Glomerular endothelial cell (primary cell): ENCODE data around the gene DLG5. TPM values are rescaled to one million over a fixed set of nuclear protein-coding genes. Genes with fewer than 3 reads are reported as not detected.

Experiments
- DNase-seq: peaks from one replicate; pipeline ENCODE4 v3.0.0-alpha.2; 2011; ENCODE audit warnings: low read depth, low spot score; ENCODE audit errors: extremely low read depth
- total RNA-seq: library from RNA; depleted of rRNA; stranded (reverse); fragments of >200 nt; gene quantifications from 2 replicates; pipeline ENCODE4 v1.2.3, GENCODE V29; 2015

Gene DLG5
- total RNA-seq, 1 donor from 2014 or later: 13.1 TPM

- no peak for DNase-seq
Measured at GRCh38 chr10:77896058-77896457, 30.5 kb downstream of the DLG5 start.

DNA sequence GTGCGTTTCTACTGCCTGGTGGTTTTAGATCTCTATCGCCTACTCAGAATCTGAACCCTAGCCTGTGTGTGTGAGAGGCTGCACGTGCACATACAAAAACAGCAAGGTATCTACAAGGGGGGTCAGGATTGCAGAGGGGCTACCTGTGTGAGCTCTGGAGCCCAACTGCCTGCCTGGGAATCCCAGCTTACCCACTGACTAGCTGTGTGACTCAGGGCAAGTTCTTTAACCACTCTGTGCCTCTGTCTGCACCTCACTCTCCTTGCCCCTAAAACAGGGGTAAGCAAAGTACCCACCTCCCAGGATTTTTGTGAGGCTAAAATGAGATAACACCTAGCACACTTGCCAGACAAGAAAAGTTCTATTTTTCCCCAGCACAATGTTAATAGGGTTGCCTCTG, 32.5 kb downstream of the DLG5 start:
- DNase-seq: no peak

DNA sequence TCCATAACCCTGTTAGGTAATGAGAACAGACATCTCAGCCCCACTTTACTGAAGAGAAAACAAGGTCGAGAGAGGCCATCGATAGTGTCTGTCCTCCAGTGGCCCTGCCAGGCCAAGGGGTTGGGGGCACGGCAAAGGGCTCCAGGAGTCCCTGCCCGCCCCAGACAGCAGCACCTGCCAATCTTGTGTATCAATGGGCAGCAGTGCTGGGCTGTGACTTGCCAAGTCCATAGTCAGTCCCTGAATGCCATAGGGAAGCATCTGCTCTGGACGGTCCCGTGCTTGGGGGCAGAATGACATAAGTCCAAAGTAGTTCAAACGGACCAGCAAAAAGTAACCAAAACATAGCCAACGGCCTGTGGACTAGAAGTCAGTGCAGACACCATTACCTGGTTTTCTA, 33.2 kb downstream of the DLG5 start:
- DNase-seq: no peak

DNA sequence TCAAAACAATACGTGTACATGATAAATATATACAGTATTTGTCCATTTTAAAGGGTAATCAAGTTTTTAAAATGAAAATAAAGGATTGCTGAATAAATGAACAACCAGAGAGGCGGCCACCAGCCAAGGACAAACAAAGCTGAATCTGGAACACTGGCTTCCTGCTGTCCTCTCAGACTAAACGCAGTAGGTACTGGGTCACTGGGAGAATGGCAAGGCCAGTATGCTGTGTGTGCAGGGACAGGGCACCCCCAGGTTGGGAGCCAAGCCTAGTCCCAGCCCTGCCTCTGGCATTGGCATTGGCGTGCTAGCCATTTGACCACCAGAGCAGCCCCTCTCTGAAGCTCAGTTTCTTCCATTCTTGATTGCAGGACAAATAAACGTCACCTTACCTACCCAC, 33.8 kb downstream of the DLG5 start:
- DNase-seq: no peak

DNA sequence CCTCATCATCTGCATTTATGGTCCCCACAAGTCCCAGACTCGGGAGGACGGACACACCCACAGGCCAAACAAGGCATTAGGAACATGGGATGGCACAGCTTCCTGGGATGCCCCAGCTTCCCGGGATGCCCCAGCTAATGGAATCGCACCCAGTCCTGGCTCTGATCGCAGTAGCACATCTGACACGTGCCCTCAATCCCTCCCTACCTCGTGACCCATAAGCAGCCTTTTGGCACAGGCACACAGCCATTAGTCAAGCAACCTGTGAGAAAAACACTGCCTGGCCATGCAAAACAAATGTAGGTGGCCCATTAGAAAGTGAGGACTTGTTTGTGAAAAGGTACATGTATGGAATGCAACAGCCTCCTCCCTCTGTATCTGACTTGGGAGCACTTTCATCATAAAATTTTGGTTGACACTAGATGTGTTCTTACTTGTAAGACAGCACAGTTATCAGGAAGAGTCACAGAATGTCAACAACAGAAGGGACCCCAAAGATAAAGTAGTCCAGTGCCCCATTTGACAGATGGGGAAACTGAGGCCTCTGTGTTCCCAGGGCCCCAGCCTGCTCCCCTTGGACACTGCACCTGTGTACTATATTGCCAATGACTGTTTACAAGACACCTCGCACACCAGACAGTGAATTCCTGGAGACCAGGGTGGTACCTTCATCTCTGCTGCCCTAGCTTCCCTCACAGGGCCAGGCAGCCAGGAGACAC, 34.4 kb downstream of the DLG5 start:
- DNase-seq: no peak

- DNase-seq: no peak
Measured at GRCh38 chr10:77890097-77890496, 36.5 kb downstream of the DLG5 start.

GRCh38 chr10:77889277-77889903, 37.2 kb downstream of the DLG5 start:
- DNase-seq: no peak

- no peak for DNase-seq
Measured at GRCh38 chr10:77888356-77888703, 38.2 kb downstream of the DLG5 start.

- DNase-seq: no peak
Measured at GRCh38 chr10:77887631-77888355, 38.8 kb downstream of the DLG5 start.

- DNase-seq: no peak
Measured at GRCh38 chr10:77886795-77887355, 39.7 kb downstream of the DLG5 start.

DNA sequence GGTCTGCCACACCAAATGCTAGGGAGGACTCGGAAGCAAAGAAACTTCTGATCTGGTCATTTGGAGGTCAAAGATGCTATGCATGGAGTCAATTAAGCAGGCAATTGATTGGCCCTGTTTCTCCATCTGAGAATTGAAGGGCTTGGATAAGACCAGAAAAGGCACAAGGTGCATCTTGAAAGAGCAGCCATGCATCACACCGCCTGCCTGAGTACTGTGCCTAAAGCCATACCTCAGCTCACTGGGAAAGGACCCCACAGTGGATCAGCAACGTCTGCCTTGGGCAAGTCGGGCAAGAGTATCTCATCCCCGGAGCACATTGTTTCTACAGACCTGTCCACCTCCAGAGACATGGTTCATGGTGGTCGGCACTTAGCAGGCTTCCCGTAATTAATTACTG, 42.4 kb downstream of the DLG5 start:
- no peak for DNase-seq

GRCh38 chr10:77881636-77882035, 44.9 kb downstream of the DLG5 start:
- no peak for DNase-seq

DNA sequence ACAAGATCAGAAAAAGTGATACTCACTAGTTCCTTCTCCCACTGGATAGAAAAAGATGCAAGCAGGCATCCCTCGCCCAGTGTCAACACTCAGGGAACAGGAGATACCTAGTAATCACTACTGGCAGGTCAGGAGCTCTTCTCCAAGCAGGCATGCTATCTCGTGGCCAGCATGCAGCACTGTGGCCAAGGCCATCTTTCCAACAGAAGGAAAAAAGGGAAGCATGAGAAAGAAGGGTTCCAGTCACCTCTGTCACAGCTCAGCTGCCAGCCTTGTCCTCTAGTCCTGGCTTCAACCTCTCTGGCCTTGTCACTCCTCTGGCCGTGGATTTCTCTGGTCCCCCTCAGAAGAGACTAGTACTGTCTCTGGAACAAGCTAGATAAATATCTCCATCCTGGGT, 45.3 kb downstream of the DLG5 start:
- DNase-seq: no peak

DNA sequence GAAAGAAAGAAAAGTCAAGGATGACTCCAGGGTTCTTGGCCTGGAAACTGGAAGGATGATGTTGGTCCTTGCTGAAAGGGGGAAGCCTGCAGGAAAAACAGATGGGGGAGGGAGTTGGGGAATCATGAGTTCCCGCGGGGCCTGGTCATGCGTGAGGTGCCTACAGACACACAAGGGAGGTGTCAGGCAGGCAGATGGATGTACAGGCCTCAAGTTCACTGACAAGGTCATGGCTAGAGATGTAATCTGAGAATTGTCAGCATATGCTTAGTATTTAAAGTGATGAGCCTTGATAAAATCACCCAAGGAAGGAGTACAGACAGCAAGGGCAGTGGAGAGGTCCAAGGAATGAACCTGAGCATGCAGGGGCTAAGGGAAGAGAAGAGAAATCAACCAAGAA, 46.8 kb downstream of the DLG5 start:
- DNase-seq: no peak

DNA sequence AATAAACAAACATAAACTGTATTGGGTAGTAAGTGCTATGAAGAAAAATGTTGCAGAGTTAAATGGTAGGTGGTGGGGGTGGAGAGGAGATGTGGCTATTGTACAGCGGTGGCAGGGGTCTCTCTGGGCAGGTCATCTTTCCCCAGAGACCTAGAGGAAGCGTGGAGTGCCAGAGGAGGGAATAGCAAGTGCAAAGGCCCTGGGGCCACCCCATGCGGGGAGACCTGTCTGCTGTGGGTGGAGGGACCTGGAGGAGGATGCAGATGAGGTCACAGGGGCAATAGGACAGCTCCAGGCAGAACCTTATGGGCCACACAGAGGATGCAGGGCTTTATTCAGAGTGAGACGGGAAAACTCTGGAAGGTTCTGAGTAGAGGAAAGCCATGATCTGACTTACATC, 47.5 kb downstream of the DLG5 start:
- DNase-seq: no peak

DNA sequence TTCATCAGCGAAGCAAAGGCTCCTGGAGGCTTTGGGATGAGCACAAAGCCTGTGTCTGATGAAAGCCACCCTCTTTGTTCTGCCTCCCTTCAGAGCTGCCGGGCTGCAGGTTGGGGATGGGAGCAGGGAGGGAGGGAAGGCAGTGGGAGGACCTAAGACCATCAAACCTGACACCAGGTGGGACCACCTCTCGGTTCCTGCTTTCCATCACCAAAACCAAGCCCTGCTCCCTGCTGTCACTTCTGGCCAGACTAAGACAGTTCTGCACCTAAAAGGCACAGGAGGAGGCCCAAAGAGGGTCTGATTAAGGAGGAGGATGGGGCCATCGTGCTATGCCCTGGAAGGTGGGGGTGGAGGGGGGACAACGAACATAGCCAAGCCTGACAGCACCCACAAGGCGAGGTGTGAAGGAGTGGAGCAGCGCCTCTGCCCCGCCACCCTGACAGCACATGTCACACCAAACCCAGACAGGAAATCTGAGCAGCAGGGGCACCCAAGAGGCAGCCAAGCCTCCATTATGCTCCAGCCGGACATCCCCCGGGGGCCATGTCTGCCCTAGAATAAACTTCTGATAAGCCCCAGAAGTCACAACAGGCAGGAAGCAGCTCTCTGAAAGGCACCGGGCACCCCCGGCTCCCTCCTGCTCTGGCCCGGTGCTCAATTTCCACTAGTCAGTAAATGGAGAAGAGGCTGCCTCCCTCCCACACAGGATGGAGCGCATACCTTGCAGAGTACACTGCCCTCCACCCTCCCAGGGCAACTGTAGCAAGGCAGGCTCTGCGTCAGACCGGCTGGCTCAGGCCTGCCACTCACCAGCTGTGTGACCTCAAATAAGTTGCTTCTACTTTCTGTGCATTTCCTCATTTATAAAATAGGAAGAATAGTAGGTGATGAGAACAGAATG, 48.9 kb downstream of the DLG5 start:
- no peak for DNase-seq

- no peak for DNase-seq
Measured at GRCh38 chr10:77875730-77876129, 50.8 kb downstream of the DLG5 start.

- no peak for DNase-seq
Measured at GRCh38 chr10:77874872-77875271, 51.7 kb downstream of the DLG5 start.

- DNase-seq: no peak
Measured at GRCh38 chr10:77873536-77874380, 52.8 kb downstream of the DLG5 start.
